GM18511 (cell line): Measurements from ENCODE around the gene CLEC12A.
"Not testable (repeated sequence)": the region's sequence is repeated elsewhere in the genome, so short reads cannot be mapped to it uniquely, and the experiment has no call there.

Experiments
- ATAC-seq: cut with Tn5 transposase; IDR thresholded peaks from one replicate; pipeline ENCODE4 v1.9.1; 2021; ENCODE audit warnings: mild to moderate bottlenecking, moderate library complexity; ENCODE audit not compliant: unreplicated experiment

The CLEC12A gene

GRCh38 chr12:9961901-9962300 is 9.3 kb upstream of the CLEC12A start:
- no peak for ATAC-seq

GRCh38 chr12:9969673-9970072 is 1.5 kb upstream of the CLEC12A start:
- ATAC-seq, result no peak

GRCh38 chr12:9973949-9974348 is 2.7 kb downstream of the CLEC12A start:
- ATAC-seq, result no peak

DNA sequence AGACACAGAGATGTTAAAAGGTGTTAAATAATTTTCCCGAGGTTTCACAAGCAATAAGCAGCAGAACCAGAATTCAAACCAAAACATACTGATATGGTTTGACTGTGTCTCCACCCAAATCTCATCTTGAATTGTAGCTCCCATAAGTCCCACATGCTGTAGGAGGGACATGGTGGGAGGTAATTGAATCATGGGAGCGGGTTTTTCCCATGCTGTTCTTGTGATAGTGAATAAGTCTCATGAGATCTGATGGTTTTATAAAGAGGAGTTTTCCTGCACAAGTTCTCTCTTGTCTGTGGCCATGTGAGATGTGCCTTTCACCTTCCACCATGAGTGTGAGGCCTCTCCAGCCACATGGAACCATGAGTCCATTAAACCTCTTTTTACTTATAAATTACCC is 3.5 kb downstream of the CLEC12A start:
- ATAC-seq, result not testable (repeated sequence)

DNA sequence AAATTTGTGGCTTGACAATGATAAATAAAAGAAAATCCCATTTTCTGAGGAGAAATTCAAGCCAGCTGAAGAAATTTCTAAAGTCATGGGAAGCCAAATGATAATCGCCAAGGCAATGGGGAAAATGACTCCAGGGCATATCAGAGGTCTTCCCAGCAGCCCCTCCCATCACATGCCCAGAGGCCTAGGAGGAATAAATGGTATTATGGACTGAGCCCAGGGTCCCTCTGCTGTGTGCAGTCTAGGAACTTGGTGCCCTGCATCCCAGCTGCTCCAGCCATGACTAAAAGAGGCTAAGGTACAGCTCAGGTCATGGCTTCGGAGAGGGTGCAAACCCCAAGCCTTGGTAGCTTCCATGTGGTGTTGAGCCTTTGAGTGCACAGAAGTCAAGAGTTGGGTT is 4.4 kb downstream of the CLEC12A start:
- ATAC-seq, result no peak

GRCh38 chr12:9976626-9977025 is 5.4 kb downstream of the CLEC12A start:
- ATAC-seq, result not testable (repeated sequence)

GRCh38 chr12:9977916-9978315 is 6.7 kb downstream of the CLEC12A start:
- no peak for ATAC-seq

GRCh38 chr12:9980126-9980525 is 8.9 kb downstream of the CLEC12A start:
- ATAC-seq, result no peak

GRCh38 chr12:9991876-9992275 is 20.7 kb downstream of the CLEC12A start:
- no peak for ATAC-seq

GRCh38 chr12:9992296-9992695 is 21.1 kb downstream of the CLEC12A start:
- no peak for ATAC-seq

GRCh38 chr12:9999016-9999415 is 27.8 kb downstream of the CLEC12A start, which contains the start of gene CLEC1B:
CLEC1B (minus strand) TSS chr12:9999121; CDS start chr12:9999100, 21 bp downstream.
- no peak for ATAC-seq

DNA sequence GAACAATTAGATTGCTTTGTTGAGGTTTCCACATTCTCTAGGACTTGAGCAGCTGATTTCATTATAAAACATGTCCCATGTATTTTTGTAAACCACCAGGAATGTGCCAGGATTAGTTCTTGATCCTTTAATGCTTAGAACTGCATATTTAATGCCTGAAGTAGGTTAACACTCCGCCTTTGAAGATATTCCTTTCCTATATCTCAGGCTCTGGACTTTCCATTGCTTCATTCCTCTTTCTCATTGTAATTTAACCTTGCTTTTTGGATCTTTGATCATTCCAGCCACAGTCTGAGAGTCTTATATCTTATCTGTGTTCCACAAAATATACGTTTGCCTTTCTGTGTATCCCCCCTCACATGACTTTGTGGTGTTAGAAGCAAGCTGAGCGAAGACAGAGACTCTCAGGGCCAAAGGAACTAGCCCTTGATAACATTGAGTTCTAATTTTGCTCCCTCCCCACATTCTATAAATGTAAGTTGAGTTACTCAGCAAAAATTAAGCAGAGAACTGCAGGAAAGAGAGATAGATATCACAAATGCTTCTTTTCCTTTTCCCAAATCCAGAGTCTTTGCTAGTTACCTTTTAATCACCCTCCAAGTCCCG is 30.1 kb downstream of the CLEC12A start:
- no peak for ATAC-seq

GRCh38 chr12:10012630-10013330 is 41.6 kb downstream of the CLEC12A start:
- no peak for ATAC-seq

DNA sequence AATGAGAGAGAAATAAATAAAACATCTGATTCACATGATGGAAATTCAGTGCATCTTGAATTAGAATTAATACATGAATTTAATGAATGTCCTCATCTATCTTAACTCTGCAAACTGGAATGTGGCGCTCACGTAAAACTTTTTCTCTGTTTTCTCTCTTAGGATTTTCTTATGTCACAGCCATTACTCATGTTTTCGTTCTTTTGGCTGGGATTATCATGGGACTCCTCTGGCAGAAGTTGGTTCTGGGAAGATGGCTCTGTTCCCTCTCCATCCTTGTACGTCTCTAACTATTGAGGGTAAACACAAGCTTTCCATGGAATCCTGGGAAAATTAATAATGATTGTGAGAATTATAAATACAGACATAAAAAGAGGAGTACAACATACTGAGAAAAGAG is 44.2 kb downstream of the CLEC12A start:
- ATAC-seq, result no peak

- ATAC-seq, result no peak
Measured at GRCh38 chr12:10016881-10017280, 45.7 kb downstream of the CLEC12A start.

GRCh38 chr12:10018386-10018785 is 47.2 kb downstream of the CLEC12A start:
- ATAC-seq, result no peak

- ATAC-seq, result no peak
Measured at GRCh38 chr12:10021342-10021741, 50.1 kb downstream of the CLEC12A start.

DNA sequence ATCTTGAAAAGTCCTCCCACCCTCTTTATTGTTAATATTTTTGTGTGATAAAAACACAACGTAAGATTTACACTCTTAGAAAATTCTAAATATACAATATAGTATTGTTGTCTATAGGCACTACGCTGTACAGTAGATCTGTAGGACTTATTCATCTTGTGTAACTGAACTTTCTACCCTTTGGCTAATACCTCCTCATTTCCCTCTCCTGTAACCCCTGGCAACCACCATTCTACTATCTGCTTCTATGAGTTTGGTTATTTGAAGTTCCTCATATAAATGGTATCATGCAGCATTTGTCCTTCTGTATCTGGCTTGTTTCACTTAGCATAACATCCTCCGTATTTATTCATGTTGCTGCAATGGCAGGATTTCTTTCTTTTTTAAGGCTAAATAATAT is 54.0 kb downstream of the CLEC12A start:
- ATAC-seq, result no peak

DNA sequence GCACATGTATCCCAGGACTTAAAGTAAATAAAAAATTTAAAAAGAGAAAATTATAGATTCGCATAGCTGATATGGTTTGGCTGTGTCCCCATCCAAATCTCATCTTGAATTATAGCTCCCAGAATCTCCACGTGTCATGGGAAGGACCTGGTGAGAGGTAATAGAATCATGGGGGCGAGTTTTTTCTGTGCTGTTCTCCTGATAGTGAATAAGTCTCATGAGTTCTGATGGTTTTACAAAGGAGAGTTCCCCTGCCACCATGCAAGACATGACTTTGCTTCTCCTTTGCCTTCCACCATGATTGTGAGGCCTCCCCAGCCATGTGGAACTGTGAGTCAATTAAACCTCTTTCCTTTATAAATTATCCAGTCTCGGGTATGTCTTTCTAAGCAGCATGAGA is 55.5 kb downstream of the CLEC12A start:
- ATAC-seq, result not testable (repeated sequence)

GRCh38 chr12:10027311-10027710 is 56.1 kb downstream of the CLEC12A start:
- no peak for ATAC-seq

DNA sequence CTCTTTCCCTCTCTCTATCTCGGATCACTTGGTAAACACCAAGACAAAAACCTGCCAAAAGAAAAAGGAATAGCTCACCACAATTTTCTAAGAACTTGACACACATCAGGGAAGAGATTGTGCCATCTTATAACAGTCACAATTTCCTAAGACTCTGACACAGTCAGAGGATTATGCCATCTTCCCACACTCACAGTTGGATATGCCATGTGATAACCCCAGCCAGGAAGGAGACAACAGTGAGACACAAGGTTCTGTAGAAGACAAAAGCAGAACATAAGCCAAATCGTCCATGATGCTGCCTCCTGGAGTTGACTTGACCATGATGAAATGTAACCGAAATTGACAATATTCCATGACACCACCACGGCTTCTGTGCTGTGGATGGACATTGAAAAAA is 56.5 kb downstream of the CLEC12A start:
- no peak for ATAC-seq

GRCh38 chr12:10030446-10030845 is 59.2 kb downstream of the CLEC12A start, which contains the start of gene CLEC9A:
CLEC9A (plus strand) TSS chr12:10030682; CDS start chr12:10052688, 22,006 bp downstream.
- no peak for ATAC-seq

- ATAC-seq, result no peak
Measured at GRCh38 chr12:10031321-10031720, 60.1 kb downstream of the CLEC12A start.
